ENCODE measurements around the gene USP19. TPM values are rescaled to one million over a fixed set of nuclear protein-coding genes. Genes with fewer than 3 reads are reported as not detected.

USP19 gene
- total RNA-seq, 2 experiments from 2014 or later = 49.4 to 69.4 TPM

- Histone ChIP-seq H3K4me2 (ENCODE audit: low read length) (no peak within 1 kb of the TSS), H3K79me2 (ENCODE audit: insufficient read depth, low read depth, low read length) (no peaks in the 10 kb centered on the region), H3K4me3 (ENCODE audit: low read depth, low read length, poor library complexity, severe bottlenecking) (no peak within 1 kb of the TSS), H2AFZ (ENCODE audit: low read length) (no peak within 1 kb of the TSS), H3K36me3 (ENCODE audit: insufficient read depth, low read length) (no peaks in the 10 kb centered on the region), H4K20me1 (ENCODE audit: insufficient read depth, low read length) (no peaks in the 10 kb centered on the region), H3K9me3 (ENCODE audit: low read length) (no peaks in the 10 kb centered on the region), H3K9me2 (ENCODE audit: insufficient read depth, low read length) (no peaks in the 10 kb centered on the region), H3K4me1 (ENCODE audit: insufficient read depth, low read length, poor library complexity, severe bottlenecking) (peaks cover 9% of the 10 kb centered on the region), H3K27ac (ENCODE audit: low read depth, low read length, poor library complexity, severe bottlenecking) (no peak within 1 kb of the TSS)
- ChIA-PET POLR2A (interaction anchor here (0.5 kb wide), 1 partner anchor 1613 kb away, joined by 3 read pairs; no protein-coding TSS in a partner anchor), CTCF (ENCODE audit: unreplicated experiment) (no interaction called here)
- intact Hi-C loops (cut with micrococcal nuclease; ENCODE audit: unreplicated experiment) = no loop called here
- no peak for DNase-seq (ENCODE audit: low spot score)
- TF ChIP-seq EZH2phosphoT487 (IDR thresholded peaks at IDR 0.05; ENCODE audit: borderline replicate concordance, low read depth, low read length) = no peak
- BruUV-seq (replicated peaks) = no TSS peak
Observed at GRCh38 chr3:49132437-49133225, 12.0 kb upstream of the USP19 start, which contains the start of gene LAMB2. LAMB2 (minus strand) TSS chr3:49133050; CDS start chr3:49132867, 183 bp downstream.

GRCh38 chr3:49132073-49132436, 11.4 kb upstream of the USP19 start:
- Histone ChIP-seq H3K9me2 (ENCODE audit: insufficient read depth, low read length) (no peaks in the 10 kb centered on the region), H2AFZ (ENCODE audit: low read length) (no peak overlapping the region), H3K4me1 (ENCODE audit: insufficient read depth, low read length, poor library complexity, severe bottlenecking) (peaks cover 9% of the 10 kb centered on the region), H3K4me2 (ENCODE audit: low read length) (no peak overlapping the region), H3K9me3 (ENCODE audit: low read length) (no peaks in the 10 kb centered on the region), H3K79me2 (ENCODE audit: insufficient read depth, low read depth, low read length) (no peaks in the 10 kb centered on the region), H4K20me1 (ENCODE audit: insufficient read depth, low read length) (no peaks in the 10 kb centered on the region), H3K27ac (ENCODE audit: low read depth, low read length, poor library complexity, severe bottlenecking) (no peak overlapping the region), H3K4me3 (ENCODE audit: low read depth, low read length, poor library complexity, severe bottlenecking) (no peak overlapping the region), H3K36me3 (ENCODE audit: insufficient read depth, low read length) (no peaks in the 10 kb centered on the region)
- TF ChIP-seq EZH2phosphoT487 (IDR thresholded peaks at IDR 0.05; ENCODE audit: borderline replicate concordance, low read depth, low read length) (no peak), CTCF (conservative IDR thresholded peaks at IDR 0.05; ENCODE audit: low read length) (no peak)
- ChIA-PET POLR2A (no interaction called here), CTCF (ENCODE audit: unreplicated experiment) (no interaction called here)
- DNase-seq (ENCODE audit: low spot score) = no peak
- intact Hi-C loops (cut with micrococcal nuclease; ENCODE audit: unreplicated experiment) = no loop called here
- no TSS peak for BruUV-seq (replicated peaks)

- no peak overlapping the region for H2AFZ ChIP-seq (ENCODE audit: low read length)
- no peaks in the 10 kb centered on the region for H3K9me3 ChIP-seq (ENCODE audit: low read length)
- ChIA-PET POLR2A (no interaction called here), CTCF (ENCODE audit: unreplicated experiment) (no interaction called here)
- H3K27ac ChIP-seq (ENCODE audit: low read depth, low read length, poor library complexity, severe bottlenecking) = no peak overlapping the region
- H3K36me3 ChIP-seq (ENCODE audit: insufficient read depth, low read length) = no peaks in the 10 kb centered on the region
- peaks cover 9% of the 10 kb centered on the region for H3K4me1 ChIP-seq (ENCODE audit: insufficient read depth, low read length, poor library complexity, severe bottlenecking)
- no peak overlapping the region for H3K4me3 ChIP-seq (ENCODE audit: low read depth, low read length, poor library complexity, severe bottlenecking)
- H3K4me2 ChIP-seq (ENCODE audit: low read length) = no peak overlapping the region
- intact Hi-C loops (cut with micrococcal nuclease; ENCODE audit: unreplicated experiment) = no loop called here
- H3K9me2 ChIP-seq (ENCODE audit: insufficient read depth, low read length) = no peaks in the 10 kb centered on the region
- BruUV-seq (replicated peaks) = no TSS peak
- H3K79me2 ChIP-seq (ENCODE audit: insufficient read depth, low read depth, low read length) = no peaks in the 10 kb centered on the region
- DNase-seq (ENCODE audit: low spot score) = no peak
- TF ChIP-seq CTCF (conservative IDR thresholded peaks at IDR 0.05; ENCODE audit: low read length) (no peak), EZH2phosphoT487 (IDR thresholded peaks at IDR 0.05; ENCODE audit: borderline replicate concordance, low read depth, low read length) (no peak)
- H4K20me1 ChIP-seq (ENCODE audit: insufficient read depth, low read length) = no peaks in the 10 kb centered on the region
Observed at GRCh38 chr3:49131576-49131975, 11.0 kb upstream of the USP19 start.
